NCI-H2107 (cell line): ENCODE measurements around the gene FRMPD1.

ENCODE experiments used
- DNase-seq: peaks from one replicate; lab custom pipeline; 2025; lab: John Stamatoyannopoulos, UW

FRMPD1 gene

DNA sequence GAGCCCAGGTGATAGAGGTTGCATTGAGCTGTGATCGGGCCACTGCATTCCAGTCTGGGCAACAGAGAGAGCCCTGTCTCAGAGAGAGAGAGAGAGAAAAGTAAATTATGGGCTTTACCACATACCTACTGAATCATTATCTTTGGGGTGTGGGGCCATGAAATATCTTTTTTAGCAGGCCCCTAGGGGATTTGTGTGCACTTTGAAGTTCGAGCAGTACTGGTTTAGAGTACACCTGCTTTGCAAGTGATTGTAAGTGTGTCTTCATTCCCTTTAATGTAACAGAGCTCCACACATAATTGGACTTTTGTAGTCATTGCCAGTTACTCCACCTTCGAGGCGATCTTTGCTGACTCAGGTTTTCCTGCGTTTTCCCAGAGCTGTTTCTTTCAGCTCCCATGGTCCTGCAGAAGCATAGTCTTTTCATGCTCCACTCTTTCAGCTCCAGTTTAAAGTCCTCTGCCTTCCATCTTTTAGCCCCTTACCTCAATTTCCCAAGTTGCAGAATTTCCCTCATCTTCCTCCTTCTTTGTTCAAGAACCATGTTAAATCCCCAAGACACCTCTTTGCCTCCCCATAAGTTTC, 24.0 kb upstream of the FRMPD1 start:
- no peak for DNase-seq

DNA sequence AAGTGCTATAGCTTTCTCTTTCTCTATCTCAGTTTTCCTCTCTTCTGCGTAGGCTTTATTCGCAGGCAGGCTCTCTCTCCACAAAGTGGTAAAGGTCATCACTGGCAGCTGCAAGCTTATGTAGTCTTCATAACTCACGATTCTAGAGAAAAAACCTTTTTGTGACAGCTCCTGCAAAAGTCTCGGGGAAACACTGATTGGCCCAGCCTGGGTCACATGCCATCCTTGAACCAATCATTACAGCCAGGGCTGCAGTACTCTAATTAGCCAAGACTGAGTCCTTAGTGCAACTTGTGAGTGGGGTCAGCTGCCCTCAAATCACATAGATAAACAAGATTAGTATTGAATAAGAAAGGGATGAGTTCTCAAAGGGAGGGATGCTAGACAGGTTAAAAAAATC, 18.3 kb upstream of the FRMPD1 start:
- DNase-seq: no peak

DNA sequence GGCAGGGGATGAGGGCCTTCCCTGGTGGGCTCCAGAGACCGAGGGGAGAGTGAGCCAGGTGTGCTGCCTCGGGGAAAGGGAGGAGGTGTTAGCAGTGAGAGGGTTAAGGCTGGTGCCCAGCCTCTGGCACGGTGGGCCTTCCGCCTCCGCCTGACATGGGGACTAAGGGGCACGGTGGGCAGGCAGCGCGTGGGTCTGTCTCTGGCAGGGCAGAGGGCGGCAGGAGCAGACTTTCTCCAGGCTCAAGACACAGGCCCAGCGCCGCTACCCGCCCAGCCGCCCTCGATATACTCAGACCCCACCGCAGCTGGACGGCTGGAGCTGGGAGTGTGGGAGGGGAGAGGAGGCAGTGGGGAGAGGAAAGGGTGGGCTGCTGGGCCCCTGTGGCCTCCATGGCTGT, 14.9 kb upstream of the FRMPD1 start:
- no peak for DNase-seq

DNA sequence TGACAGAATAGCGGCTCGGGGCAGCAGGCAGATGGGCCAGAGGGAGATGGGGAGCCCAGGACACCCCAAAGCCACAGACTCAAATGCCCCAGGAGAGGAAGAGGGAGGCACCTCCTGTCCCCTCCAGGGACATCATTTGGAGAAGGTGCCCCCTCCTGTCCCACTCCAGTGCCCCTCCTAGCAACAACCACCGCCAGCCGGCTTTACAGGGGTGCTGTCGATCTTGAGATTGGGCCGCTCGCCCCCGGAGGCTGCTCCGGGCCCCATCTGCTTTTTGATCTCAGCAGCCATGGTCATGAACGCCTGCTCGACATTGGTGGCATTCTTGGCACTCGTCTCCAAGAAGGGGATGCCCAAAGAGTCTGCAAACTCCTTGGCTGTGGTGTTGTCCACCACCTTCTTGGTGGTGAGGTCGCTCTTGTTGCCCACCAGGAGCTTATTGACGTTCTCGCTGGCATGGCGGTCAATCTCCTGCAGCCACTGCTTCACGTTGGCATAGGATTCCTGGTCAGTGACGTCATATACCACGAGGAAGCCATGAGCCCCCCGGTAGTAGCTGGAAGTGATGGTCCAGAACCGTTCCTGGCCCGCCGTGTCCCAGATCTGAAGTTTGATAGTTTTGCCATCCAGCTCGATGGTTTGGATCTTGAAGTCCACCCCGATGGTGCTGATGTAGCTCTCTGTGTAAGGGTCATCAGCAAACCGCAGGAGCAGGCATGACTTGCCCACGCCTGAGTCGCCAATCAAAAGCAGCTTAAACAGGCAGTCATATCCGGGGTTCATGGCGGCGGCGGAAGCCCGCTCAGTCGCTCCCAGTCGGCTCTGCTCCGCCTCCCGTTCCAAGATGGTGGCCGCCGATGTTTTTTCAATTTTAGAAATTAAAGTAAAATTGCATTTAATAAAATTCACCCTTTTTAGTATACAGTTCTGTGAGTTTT, 14.0 kb upstream of the FRMPD1 start:
- no peak for DNase-seq

DNA sequence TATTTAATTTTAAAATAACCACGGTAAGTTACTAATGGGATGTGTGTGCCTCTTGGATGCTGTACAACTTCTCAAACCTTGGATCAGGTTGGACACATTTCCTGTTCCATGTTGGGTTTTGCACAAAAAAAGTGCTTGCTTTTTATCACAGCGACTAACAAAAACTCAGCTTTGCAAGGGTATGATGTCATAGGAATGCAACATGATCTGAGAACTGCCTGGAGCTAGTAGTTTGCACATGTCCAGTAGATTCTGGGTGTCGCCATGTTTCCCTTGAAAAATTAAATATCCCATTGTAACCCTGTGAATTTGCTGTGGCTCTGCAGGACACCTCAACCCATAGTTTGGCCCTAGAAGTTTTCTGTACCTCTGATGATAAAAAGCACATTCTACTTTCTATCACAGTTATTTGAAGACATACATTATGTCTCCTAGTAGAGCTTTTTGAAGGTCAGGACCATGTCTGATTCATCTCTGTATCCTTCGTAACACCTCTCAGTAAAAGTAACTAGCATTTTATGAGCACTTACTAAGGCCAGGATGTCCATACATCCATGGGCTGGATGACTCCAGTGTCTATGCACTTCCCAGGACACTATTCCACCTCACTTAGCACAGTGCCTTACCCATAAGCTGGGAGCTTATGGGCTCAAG, 11.5 kb upstream of the FRMPD1 start:
- DNase-seq: no peak

DNA sequence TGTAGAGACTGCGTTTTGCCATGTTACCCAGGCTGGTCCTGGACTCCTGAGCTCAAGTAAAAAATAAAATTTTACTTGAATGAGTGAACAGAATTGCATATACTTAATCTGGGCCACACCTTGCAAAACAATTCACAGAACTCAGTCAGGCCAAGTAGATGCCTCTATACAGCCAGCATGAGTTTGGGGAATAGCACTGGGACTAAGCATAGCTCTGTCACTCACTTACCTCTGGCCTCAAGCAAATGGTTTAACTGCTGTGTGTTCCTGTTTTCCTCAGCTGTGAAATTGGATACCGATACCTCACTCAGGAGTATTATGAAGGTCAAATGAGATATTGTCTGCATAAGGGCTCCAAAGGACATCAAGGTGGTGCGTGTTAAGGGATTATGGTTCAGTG, 10.9 kb upstream of the FRMPD1 start:
- no peak for DNase-seq

DNA sequence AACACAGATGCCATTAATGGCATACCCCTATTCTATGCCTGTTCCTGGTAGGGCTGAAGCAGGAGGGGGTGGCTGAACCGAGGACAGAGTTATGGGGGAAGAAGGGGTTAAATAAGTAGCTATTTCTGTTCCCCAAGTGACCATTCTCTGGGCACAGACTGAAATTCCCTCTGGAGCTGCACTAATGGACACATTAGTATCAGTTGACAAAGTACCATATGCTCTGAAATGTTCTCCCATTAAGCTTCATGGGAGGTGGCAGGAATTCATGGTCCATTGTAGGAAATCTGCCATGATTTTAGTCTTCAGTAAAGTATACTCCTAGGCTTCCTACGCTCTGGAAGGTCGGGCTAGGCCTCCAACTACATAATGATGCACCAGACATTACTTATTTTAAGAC, 10.5 kb upstream of the FRMPD1 start:
- DNase-seq: no peak

DNA sequence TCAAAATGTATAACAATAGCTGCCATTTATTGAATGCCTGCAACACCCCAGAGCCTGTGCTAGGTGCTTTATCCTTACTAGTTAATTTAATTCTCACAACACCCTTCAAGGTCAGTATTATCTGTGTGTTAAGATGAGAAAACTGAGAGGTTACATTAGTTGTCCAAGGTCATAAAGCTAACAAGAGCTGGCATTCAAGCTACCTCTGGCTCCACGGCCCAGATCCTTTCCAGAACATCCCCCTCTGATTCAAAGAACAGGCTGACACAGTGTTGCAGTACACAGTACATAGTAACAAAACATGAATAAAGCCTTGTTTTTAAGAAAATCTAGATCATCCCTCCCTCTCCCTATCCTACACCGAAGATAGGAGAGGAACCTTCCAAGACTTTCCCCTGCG, 9.4 kb upstream of the FRMPD1 start:
- no peak for DNase-seq

DNA sequence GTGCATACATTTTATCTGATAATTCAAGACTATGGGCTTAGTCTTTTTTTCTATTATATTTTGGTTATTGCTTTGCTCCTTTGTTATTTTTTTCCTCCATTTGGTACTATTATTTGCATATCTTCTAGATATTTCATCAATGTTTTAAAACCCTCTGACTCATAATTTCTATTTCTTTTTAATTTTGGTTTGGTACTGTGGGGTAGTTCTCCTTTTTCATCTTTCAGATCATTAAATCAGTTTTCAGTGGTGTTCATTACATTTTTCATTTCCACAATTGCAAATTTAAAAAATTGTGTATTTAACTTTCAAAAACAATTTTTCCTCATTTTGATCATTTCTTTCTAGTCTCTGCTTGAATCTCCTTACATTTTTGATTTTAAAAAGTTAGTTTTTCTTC, 7.5 kb upstream of the FRMPD1 start:
- DNase-seq: no peak

DNA sequence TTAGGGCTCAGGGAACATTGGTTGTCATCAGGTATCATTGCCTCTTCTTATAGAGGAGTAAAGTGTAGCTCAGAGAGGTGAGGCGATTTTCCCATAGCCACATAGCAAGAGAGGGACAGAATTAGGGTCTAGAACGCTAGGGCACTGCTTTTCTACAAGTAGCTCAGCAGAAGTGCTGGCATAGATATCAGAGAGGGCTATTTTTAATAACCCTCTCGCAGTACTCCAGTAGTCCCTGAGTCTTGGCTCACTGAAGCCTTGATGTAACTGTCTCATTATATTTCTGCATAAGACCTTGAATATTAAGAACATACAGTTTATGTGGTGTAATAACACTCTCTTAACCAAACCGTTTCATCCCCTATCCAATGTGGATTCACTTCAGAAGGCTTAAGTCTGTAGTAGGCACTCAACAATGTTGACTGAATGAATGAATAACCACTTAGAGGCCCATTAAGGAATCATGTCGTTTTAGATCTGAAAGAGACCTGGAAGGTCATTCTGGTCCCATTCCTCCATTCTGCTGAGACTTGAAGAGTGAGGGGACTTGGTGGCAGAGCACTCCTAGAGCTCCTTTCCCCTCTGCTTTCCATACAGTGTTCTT, 4.7 kb upstream of the FRMPD1 start:
- DNase-seq: no peak

DNA sequence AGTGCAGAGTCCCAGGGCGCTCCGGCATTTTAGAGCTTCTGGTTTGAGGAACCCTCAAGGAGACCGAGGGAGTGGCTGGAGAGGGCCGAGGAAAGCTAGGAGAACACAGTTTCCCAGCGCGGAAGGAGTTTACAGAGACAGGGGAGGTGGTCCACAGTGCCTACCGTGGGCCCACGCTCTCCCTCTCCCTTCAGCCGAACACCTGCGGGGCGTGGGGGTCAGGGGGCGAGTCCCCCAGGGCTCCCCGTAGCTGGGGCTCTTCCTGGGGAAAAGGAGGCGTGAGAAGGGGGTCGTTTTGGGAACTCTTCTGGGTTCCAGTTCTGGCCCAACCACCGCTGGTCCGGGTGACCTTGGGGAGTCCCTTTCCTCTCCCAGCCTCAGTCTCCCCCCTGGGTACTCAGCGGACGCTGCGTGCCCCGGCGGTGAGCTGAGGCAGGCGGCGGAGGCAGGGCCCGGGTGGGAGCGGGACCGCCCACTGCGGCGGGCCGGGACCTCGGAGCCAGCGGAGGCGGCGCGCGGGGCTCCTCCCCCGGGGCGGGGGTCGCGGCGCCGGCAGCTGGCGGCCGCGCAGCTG, 368 bp upstream of the FRMPD1 start:
- no peak for DNase-seq

DNA sequence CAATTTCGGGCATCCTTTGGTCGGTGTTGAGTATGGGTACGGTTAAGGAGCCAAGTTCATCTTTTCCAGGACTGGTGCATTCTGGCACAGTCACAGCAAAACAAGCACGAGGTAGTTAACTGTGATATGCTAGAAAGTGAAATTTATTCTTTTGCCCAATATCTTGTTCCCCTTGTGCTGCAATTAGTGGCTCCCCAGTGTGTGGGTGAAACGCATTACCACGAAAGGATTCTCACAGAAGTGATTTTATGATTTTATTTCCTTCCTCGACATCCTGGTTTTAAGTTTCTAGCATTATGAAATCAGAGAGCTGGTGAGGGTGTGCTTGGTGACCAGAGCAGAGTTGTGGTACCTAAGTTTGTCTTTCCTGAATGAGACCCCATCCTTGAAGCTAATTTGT, 1.5 kb downstream of the FRMPD1 start:
- DNase-seq: no peak

DNA sequence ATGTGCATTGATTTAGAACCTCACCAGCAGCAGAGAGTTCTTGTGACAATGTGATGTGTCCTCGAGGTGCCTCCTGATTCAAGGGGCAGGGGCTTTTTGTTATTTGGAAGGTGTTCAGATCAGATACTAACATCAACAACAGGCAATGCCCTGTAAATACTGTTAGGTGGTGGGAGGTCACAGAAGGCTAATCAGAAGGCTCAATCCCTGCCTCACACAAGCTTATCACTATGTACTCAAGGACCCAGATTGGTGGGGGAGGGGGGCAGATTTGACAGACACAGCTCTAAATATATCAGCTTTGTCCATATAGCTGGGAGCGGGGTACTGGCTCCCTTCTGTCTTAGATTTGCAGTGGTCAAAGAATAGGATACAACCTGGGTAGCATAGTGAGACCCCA, 2.6 kb downstream of the FRMPD1 start:
- DNase-seq: no peak

DNA sequence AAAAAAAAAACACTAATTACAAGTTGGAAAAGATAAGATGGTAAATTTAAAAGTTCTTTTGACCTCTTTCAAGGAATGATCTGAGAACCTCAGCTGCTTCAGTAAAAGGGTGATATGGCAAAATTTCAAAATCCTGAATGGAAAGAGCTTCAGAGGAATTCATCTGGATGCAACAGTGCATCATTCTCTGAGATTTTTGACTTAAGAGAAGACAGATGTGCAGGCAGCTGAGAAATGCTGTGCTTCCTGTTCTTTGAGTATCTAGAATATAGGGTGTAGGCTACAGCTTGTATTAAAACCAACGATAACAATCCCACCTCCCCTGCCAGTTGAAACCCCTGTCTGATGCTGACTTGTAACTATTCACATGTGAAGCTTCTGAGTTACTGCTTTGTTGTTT, 6.2 kb downstream of the FRMPD1 start:
- no peak for DNase-seq

DNA sequence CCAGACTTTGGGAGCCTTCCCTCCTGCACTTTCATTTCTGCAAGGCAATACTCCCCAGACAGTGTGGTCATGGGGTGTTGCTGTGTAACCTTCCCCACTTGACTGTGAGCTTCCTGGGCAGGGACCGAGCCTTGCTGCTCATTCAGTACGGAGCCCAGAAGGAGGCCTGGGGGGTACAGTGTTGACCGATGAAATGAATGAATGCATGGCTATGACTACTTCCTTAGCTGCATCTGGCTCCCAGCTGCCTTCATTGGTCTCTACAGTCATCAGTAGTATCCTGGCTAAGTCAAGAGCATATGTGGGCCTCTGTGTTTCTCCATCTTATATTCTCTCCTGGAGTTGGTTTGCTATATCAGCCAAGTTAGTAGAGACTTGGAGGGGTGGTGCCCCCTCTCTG, 9.9 kb downstream of the FRMPD1 start:
- no peak for DNase-seq

DNA sequence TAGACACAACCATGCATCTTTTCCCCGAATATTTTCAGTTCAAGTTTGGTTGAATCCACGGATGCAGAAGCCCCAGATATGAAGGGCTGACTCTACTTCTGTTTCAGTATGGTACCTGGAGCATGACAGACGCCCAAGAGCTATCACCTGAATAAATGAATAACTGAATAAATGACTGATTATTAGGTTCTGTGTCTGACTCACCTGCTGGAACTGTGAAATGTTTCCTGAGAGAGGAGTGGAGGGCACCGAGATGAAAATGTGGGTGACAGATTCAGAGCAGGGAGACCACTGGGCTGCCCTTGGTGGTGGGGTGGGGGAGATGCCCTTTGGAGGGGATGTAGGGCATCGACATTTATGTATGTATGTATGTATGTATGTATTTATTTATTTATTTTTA, 13.2 kb downstream of the FRMPD1 start:
- DNase-seq: no peak

DNA sequence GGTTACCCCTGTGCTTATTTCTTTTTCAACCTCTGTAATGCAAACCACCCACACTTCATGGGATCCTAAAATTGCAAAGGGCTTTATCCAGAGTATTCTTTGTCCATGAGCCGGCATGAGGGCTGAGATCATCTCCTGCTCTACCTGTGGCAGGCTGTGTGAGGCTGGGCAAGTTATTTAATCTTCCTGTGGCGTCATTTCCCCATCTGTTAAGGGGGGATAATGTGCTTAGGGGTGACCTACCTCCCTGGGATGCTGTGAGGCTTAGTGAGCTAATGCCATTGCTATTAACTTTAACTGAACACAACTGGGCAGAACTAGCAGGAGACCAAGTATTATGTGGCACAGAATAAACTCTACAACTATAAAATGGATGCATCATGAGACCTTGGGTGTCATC, 17.0 kb downstream of the FRMPD1 start:
- DNase-seq: no peak

DNA sequence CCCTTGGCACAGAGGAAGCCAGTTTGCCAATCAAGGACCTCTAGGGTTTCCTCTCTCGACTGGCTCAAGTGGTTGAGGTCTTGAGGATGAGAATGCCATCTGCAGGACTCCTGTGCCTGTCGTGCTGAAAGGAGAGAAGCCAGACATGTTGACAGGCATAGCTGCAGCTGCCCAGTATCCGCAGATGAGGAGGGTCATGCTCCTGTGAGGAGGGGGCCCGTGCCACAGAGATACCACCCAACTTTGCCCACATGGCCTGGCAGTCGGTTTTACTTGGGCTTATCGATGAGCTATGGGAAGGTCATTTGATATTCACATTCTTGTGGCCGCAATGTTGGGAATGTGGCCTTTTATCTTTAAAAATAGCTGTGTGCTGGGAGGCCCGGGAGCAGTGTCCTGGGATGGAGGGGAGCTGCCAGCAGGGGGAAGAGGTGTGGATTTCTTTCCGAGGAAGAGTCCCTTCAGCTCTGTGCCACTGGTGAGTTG, 17.4 kb downstream of the FRMPD1 start:
- DNase-seq: peak; percentile 36

DNA sequence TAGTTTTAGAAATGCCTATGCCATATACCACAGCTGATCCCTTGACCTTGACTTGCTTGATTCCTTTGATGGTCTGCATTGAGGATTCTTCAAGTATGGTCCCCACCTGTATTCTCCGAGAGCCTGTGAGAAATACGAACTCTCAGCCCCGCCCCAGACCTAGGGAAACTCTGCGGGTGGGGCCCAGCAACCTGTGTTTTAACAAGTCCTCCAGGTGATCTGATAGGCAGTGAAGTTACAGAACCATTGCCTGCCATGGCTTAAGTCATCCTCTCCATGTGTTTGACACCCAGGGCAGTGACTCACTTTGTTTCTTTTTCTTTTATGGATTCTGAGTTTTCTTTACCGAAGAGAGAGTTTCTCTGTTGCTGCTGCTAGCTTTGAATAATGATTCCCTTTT, 18.5 kb downstream of the FRMPD1 start:
- no peak for DNase-seq

DNA sequence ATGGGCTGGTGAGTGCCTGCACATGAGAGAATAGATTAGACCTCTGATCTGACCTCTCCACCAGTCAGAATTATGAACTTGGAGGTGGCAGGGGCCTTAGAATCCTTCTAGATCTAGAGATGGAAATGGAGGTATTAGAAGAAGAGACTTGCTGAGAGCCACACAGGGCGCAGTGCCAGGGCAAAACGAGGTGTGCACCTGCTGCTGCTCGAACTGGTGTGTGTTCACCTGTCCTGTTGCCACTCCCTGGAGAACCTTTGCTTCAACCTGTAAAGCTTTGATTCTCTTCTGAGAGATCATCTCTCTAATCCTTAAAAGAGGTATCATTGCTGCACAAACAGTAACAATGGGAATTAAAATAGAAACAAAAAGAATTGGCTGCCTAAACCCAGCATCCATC, 24.9 kb downstream of the FRMPD1 start:
- peak; percentile 25 for DNase-seq

DNA sequence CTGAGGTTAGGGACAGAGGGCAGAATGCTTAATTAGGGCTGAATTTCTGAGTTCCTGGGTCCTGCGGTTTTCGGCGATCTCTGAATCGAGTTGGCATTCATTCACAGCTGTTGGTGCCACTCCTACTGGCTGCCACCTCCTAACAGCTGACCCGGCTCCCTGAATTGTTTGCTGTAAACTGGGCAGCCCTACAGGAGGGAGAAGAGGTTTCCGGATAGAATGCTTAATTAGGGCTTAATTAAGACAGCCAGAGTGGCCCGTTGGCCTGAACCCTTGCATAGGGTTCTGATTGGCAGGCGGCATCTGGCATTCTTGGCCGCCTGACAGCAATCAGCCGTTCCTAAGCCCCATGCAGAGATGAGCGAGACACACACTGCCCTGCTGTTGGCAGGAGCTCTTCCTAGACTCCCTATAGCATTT, 25.7 kb downstream of the FRMPD1 start:
- DNase-seq: no peak

DNA sequence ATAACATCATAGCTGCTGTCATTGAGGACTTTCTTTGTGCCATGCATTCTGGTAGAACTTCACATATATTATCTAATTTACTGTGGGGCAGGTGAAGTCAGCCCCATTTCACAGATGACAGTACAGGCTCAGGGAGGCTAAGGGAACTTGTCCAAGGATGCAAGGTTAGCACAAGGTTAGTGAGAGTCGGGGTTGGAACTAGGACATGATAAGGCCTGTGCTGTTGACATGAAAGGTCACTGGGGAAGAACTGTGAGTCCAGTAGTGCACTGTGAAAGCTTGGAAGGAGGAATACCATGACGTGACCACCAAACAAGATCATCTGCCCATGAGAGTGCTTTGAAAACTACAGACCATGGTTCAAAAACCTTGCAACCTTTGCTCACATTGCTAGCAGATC, 26.7 kb downstream of the FRMPD1 start:
- DNase-seq: no peak
